CD14-positive monocyte (primary cell): Measurements from ENCODE around the gene TMEM120B. TPM values are rescaled to one million over a fixed set of nuclear protein-coding genes. Genes with fewer than 3 reads are reported as not detected.

Experiments used
- DNase-seq, 3 donors: peaks; one replicate each; pipeline ENCODE4 v3.0.0-alpha.2; 2011 to 2022
- H2AFZ ChIP-seq: 2 replicates; pipeline ENCODE4 v1.6.0; 2012; ENCODE audit warnings: mild to moderate bottlenecking, low read depth, low read length, inconsistent platforms; ENCODE audit not compliant: insufficient read depth, poor library complexity, severe bottlenecking
- H3K27ac ChIP-seq, 2 donors: 1 replicate in 1 of 2; 2 replicates in 1 of 2; pipeline ENCODE4 v1.5.1; 2012 to 2013; ENCODE audit warnings: low read length in 2 of 2, control low read depth in 1 of 2, inconsistent platforms in 1 of 2, low read depth in 1 of 2, mild to moderate bottlenecking in 1 of 2
- H3K27me3 ChIP-seq, 2 donors: one replicate each; pipeline versions ENCODE4 v1.6.0 to v1.6.1; 2011 to 2013; ENCODE audit warnings: low read length in 2 of 2; ENCODE audit not compliant: control insufficient read depth in 2 of 2, insufficient read depth in 2 of 2
- H3K36me3 ChIP-seq, 2 donors: replicated peaks in 1 of 2; 1 replicate in 1 of 2; 2 replicates in 1 of 2; pipeline versions ENCODE4 v1.5.1 to v1.6.1; 2012 to 2013; ENCODE audit warnings: low read length in 2 of 2, control low read depth in 1 of 2, inconsistent platforms in 1 of 2, mild to moderate bottlenecking in 1 of 2; ENCODE audit not compliant: insufficient read depth in 2 of 2, control insufficient read depth in 1 of 2
- H3K4me1 ChIP-seq, 2 donors: 1 replicate in 1 of 2; 2 replicates in 1 of 2; pipeline versions ENCODE4 v1.5.1 to v1.6.1; 2012 to 2013; ENCODE audit warnings: low read length in 2 of 2, control low read depth in 1 of 2, inconsistent platforms in 1 of 2, mild to moderate bottlenecking in 1 of 2, moderate library complexity in 1 of 2; ENCODE audit not compliant: insufficient read depth in 2 of 2, control insufficient read depth in 1 of 2
- H3K4me2 ChIP-seq: replicated peaks from 2 replicates; pipeline ENCODE3; 2012; ENCODE audit warnings: low read length, moderate library complexity, mild to moderate bottlenecking; ENCODE audit not compliant: poor library complexity, severe bottlenecking; ENCODE audit errors: extremely low read depth
- H3K4me3 ChIP-seq, 3 experiments: fragments of 200-600 bp in 1 of 3; sonication (generic) in 1 of 3; replicated peaks in 1 of 3; 1 replicate in 2 of 3; 2 replicates in 1 of 3; pipeline ENCODE4 v1.5.1; 2011 to 2013; ENCODE audit warnings: low read length in 3 of 3, mild to moderate bottlenecking in 3 of 3, control low read depth in 2 of 3, low read depth in 2 of 3, inconsistent platforms in 1 of 3, moderate library complexity in 1 of 3
- H3K79me2 ChIP-seq: 2 replicates; pipeline ENCODE4 v1.6.0; 2012; ENCODE audit warnings: mild to moderate bottlenecking, control low read depth, inconsistent platforms, low read length, moderate library complexity; ENCODE audit not compliant: insufficient read depth
- H3K9ac ChIP-seq: 2 replicates; pipeline ENCODE4 v1.6.0; 2017; ENCODE audit warnings: low read length, mild to moderate bottlenecking; ENCODE audit not compliant: insufficient read depth, poor library complexity, severe bottlenecking
- H3K9me3 ChIP-seq, 2 donors: replicated peaks in 1 of 2; 1 replicate in 1 of 2; 2 replicates in 1 of 2; pipeline versions ENCODE4 v1.5.1 to v1.6.1; 2012 to 2013; ENCODE audit warnings: low read length in 2 of 2, control low read depth in 1 of 2; ENCODE audit not compliant: control insufficient read depth in 1 of 2, insufficient read depth in 1 of 2
- H4K20me1 ChIP-seq: 2 replicates; pipeline ENCODE4 v1.6.0; 2012; ENCODE audit warnings: mild to moderate bottlenecking, low read length, control low read depth, moderate library complexity; ENCODE audit not compliant: insufficient read depth
- H3K27ac Mint-ChIP-seq, 7 donors: one replicate each; pipeline ENCODE4 v1.8.0; 2020; ENCODE audit warnings: mild to moderate bottlenecking in 7 of 7, mixed read lengths in 7 of 7, moderate library complexity in 6 of 7, inconsistent platforms in 2 of 7
- H3K27me3 Mint-ChIP-seq, 3 donors: one replicate each; pipeline ENCODE4 v1.8.0; 2021 to 2022; ENCODE audit warnings: low read depth in 3 of 3, mild to moderate bottlenecking in 3 of 3, mixed read lengths in 3 of 3, moderate library complexity in 3 of 3, inconsistent platforms in 1 of 3
- H3K36me3 Mint-ChIP-seq, 2 donors: one replicate each; pipeline ENCODE4 v1.8.0; 2020; ENCODE audit warnings: mixed read lengths in 2 of 2, inconsistent platforms in 1 of 2, mild to moderate bottlenecking in 1 of 2
- H3K4me1 Mint-ChIP-seq: one replicate; pipeline ENCODE4 v1.8.0; 2020; ENCODE audit warnings: mild to moderate bottlenecking, mixed read lengths
- H3K4me3 Mint-ChIP-seq, 2 donors: one replicate each; pipeline ENCODE4 v1.8.0; 2020; ENCODE audit warnings: mild to moderate bottlenecking in 2 of 2, mixed read lengths in 2 of 2, moderate library complexity in 1 of 2
- H3K9me3 Mint-ChIP-seq, 7 donors: one replicate each; pipeline ENCODE4 v1.8.0; 2020 to 2022; ENCODE audit warnings: mixed read lengths in 7 of 7, mild to moderate bottlenecking in 6 of 7, moderate library complexity in 6 of 7, inconsistent platforms in 2 of 7
- CTCF ChIP-seq: fragments of 200-600 bp; IDR thresholded peaks from one replicate; pipeline ENCODE4 v1.8.0; 2022; ENCODE audit warnings: antibody characterized with exemption, mild to moderate bottlenecking
- WGBS: methylation state at CpG from one replicate; pipeline ENCODE4 v1.1.5; 2013; ENCODE audit warnings: missing lambda C conversion rate; ENCODE audit not compliant: insufficient coverage; 5-methylcytosine and 5-hydroxymethylcytosine counted together
- intact Hi-C, 2 donors: fragments of 100-400 bp; cut with micrococcal nuclease; formaldehyde crosslinking; loops; one replicate each; pipeline versions ENCODE4 v1.15.0 to v1.15.1; 2023
- polyA plus RNA-seq, 3 donors: library from polyadenylated mRNA; depleted of rRNA in 1 of 3; unstranded in 2 of 3; stranded (reverse) in 1 of 3; fragments of 300-500 nt in 2 of 3; fragments of >200 nt in 1 of 3; fragmentation: Illumina TruSeq in 2 of 3; gene quantifications; 1 replicate in 2 of 3; 2 replicates in 1 of 3; pipeline ENCODE4 v1.2.3, GENCODE V29; 2012 to 2021

Gene TMEM120B
- polyA plus RNA-seq, 3 donors = 0.65 to 2.4 (median 1.1) TPM

- H3K4me3 Mint-ChIP-seq = peak overlapping the region; percentile 91 to 95
Observed at GRCh38 chr12:121712190-121712460, 427 bp upstream of the TMEM120B start.

GRCh38 chr12:121713257-121713777 is 765 bp downstream of the TMEM120B start:
- Mint-ChIP-seq H3K36me3 (no peaks in the 10 kb centered on the region), H3K9me3 (no peaks in the 10 kb centered on the region), H3K4me1 (peaks cover 32% of the 10 kb centered on the region), H3K27me3 (peaks cover 2 to 8% (median 4%) of the 10 kb centered on the region in 3 donors), H3K4me3 (peak overlapping the region; percentile 91 to 95), H3K27ac (peak overlapping the region; percentile 6 to 82 (median 59))
- Histone ChIP-seq H3K27ac (peak overlapping the region in 1 of 2 donors; percentile 86), H3K9me3 (no peaks in the 10 kb centered on the region), H2AFZ (peak overlapping the region; percentile 97), H3K79me2 (peaks cover 4% of the 10 kb centered on the region), H4K20me1 (no peaks in the 10 kb centered on the region), H3K36me3 (no peaks in the 10 kb centered on the region), H3K27me3 (no peaks in the 10 kb centered on the region), H3K9ac (peak overlapping the region; percentile 70), H3K4me1 (peaks cover 18 to 28% of the 10 kb centered on the region in 2 donors), H3K4me2 (peak overlapping the region; percentile 99), H3K4me3 (peak overlapping the region; percentile 53 to 97 (median 94))
- TF ChIP-seq CTCF = no peak
- 24% methylated on average over 10 of the region's 14 CpGs for WGBS
- DNase-seq = peak in 1 of 3 donors; percentile 8
- intact Hi-C loops = loop anchor here in 1 of 2 donors (10.0 kb wide), 1 partner anchor 171 kb away; the partner anchor contains the start of gene PSMD9

More at GRCh38 chr12:121712190-121712460, 427 bp upstream of the TMEM120B start:
- H3K27ac ChIP-seq = peak overlapping the region; percentile 61 to 86
- Mint-ChIP-seq H3K4me1 (peaks cover 31% of the 10 kb centered on the region), H3K36me3 (no peaks in the 10 kb centered on the region), H3K27ac (peak overlapping the region; percentile 92 to 98 (median 95)), H3K27me3 (peaks cover 2 to 12% (median 4%) of the 10 kb centered on the region in 3 donors), H3K9me3 (no peaks in the 10 kb centered on the region)
- H3K9me3 ChIP-seq = no peaks in the 10 kb centered on the region
- intact Hi-C loops = loop anchor here in 1 of 2 donors (10.0 kb wide), 1 partner anchor 173 kb away; the partner anchor contains the start of gene PSMD9
- no peak for TF ChIP-seq CTCF
- H2AFZ ChIP-seq = peak overlapping the region; percentile 97
- WGBS = 0% methylated on average over 16 of the region's 16 CpGs
- H3K27me3 ChIP-seq = no peaks in the 10 kb centered on the region
- peak overlapping the region; percentile 70 for H3K9ac ChIP-seq
- peak overlapping the region; percentile 99 for H3K4me2 ChIP-seq
- H3K4me3 ChIP-seq = peak overlapping the region; percentile 54 to 97 (median 94)
- peaks cover 4% of the 10 kb centered on the region for H3K79me2 ChIP-seq
- peaks cover 18 to 28% of the 10 kb centered on the region in 2 donors for H3K4me1 ChIP-seq
- peak; percentile 10 to 33 (median 24) for DNase-seq
- no peaks in the 10 kb centered on the region for H4K20me1 ChIP-seq
- no peaks in the 10 kb centered on the region for H3K36me3 ChIP-seq
